Measurements from ENCODE around the gene CAMTA1. TPM values are rescaled to one million over a fixed set of nuclear protein-coding genes. Genes with fewer than 3 reads are reported as not detected.
"Not testable (repeated sequence)": the region's sequence is repeated elsewhere in the genome, so short reads cannot be mapped to it uniquely, and the experiment has no call there.

Gene CAMTA1
- polyA plus RNA-seq, 3 donors from 2014 or later = 52.7 to 89.0 (median 71.0) TPM

- Mint-ChIP-seq H3K4me1 (no peaks in the 10 kb centered on the region), H3K36me3 (no peaks in the 10 kb centered on the region), H3K4me3 (no peak overlapping the region), H3K27me3 (ENCODE audit: low read depth in 3 of 3) (peaks cover 0 to 3% (median 0%) of the 10 kb centered on the region in 3 donors), H3K9me3 (no peaks in the 10 kb centered on the region), H3K27ac (no peak overlapping the region)
- no peak for DNase-seq
Measured at GRCh38 chr1:7587773-7588456, 802.7 kb downstream of the CAMTA1 start.

DNA sequence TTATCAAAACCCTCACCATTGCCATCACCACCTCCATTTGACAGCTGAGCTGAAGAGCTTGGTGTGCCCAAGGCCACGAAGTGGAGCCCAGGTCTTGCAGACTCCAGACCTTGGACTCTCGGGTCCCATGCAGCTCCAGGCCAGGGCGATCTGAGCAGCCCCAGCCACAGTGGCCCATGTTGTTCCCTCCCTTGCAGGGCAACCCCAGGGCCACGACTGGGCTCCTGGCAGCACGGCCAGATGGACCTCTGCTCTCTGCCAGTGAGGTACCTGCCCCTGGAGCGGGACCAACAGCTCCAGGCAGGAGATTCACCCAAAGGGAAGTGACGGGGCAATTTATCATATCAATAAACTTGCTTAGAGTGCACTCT, 803.2 kb downstream of the CAMTA1 start:
- DNase-seq = no peak
- Mint-ChIP-seq H3K4me1 (no peaks in the 10 kb centered on the region), H3K27ac (no peak overlapping the region), H3K27me3 (ENCODE audit: low read depth in 3 of 3) (peaks cover 0 to 3% (median 0%) of the 10 kb centered on the region in 3 donors), H3K36me3 (no peaks in the 10 kb centered on the region), H3K4me3 (no peak overlapping the region), H3K9me3 (no peaks in the 10 kb centered on the region)

DNA sequence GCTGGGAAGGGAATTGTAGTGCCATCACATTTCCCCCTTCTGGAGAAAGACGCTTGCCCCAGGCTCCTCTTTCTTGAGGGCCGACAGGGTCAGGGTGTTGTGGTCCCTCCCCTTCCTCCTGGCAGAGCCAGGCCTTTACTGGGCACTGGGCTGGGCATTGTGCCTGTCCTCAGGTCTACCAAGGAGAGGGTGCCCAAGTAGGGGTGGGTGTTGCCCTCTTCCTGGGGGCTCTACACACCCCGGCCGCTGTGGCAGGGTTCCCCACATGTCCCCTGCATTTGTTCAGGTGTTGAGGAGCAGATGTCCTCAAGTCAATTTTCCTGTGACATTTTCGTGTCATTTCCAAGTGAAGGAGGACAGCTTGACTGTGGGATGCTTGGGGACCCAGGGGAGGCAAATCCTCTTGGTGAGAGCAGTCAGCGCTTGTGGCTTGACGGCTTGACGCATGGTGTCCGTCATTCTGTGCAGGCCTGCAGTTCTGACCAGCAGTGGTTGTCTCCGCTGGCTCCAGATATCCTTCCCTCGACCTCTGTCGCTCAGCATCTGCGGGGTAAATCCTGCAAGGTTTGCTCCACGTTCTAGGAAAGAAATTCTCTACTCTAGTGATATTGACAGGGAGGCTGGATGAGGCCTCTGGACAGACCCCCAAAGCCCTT, 804.0 kb downstream of the CAMTA1 start:
- Mint-ChIP-seq H3K4me3 (no peak overlapping the region), H3K27ac (no peak overlapping the region), H3K27me3 (ENCODE audit: low read depth in 3 of 3) (peaks cover 0 to 6% (median 0%) of the 10 kb centered on the region in 3 donors), H3K9me3 (no peaks in the 10 kb centered on the region), H3K4me1 (no peaks in the 10 kb centered on the region), H3K36me3 (no peaks in the 10 kb centered on the region)
- DNase-seq = no peak

DNA sequence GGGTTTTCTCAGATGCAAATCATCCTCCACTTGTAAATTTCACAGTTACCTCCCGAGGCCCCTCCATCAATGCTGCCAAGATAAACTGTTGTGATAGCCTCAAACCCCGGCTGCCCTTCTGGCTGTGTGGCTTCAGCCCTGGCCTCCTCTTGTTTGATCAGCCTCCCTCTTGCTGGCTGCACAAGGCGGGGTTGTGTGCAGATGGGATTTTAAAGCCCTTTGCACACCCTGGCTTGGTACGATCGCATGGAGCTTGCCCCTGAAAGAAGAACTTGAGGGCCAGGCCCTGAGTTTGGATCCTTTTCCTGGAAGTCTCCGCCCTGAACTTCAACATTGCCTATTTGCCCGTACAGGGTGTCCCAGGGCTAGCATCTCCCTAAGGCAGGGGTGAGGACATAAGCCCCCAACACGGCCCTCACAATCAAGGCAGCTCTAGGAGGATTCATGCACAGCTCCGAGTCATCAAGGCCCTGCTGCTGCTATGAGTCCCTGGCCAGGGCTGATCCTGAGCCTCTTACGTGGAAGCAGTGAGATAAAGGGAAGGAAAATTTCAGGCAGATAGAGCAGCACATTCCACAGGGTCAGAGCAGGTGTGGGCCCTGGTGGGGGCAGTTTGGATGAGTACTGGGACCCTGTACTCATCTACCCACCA, 804.6 kb downstream of the CAMTA1 start:
- Mint-ChIP-seq H3K36me3 (no peaks in the 10 kb centered on the region), H3K9me3 (no peaks in the 10 kb centered on the region), H3K4me1 (no peaks in the 10 kb centered on the region), H3K27me3 (ENCODE audit: low read depth in 3 of 3) (peaks cover 0 to 6% (median 0%) of the 10 kb centered on the region in 3 donors), H3K27ac (no peak overlapping the region), H3K4me3 (no peak overlapping the region)
- no peak for DNase-seq

DNA sequence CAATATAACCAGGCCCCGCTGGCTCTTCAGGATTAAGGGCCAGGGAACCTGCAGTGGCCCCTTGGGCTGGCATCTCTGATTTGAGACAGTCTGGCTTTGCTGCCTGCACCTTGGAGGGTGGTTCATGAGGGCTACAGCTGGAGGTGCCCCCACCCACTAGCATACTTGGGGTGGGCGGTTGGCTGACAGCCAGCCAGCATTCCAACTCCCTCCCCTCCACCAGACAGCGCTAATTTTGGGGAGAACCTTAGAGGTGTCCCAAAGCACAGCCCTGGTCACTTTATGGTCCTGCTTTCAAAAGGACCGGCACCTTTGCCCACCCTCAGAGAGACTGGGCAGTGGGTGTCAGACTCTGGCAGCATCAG, 805.2 kb downstream of the CAMTA1 start:
- Mint-ChIP-seq H3K27me3 (ENCODE audit: low read depth in 3 of 3) (peaks cover 0 to 5% (median 0%) of the 10 kb centered on the region in 3 donors), H3K4me3 (no peak overlapping the region), H3K36me3 (no peaks in the 10 kb centered on the region), H3K9me3 (no peaks in the 10 kb centered on the region), H3K27ac (no peak overlapping the region), H3K4me1 (no peaks in the 10 kb centered on the region)
- no peak for DNase-seq

GRCh38 chr1:7591565-7591964, 806.3 kb downstream of the CAMTA1 start:
- Mint-ChIP-seq H3K27ac (no peak overlapping the region), H3K27me3 (ENCODE audit: low read depth in 3 of 3) (peaks cover 0 to 4% (median 0%) of the 10 kb centered on the region in 3 donors), H3K36me3 (no peaks in the 10 kb centered on the region), H3K4me3 (no peak overlapping the region), H3K4me1 (no peaks in the 10 kb centered on the region), H3K9me3 (no peaks in the 10 kb centered on the region)
- no peak for DNase-seq

DNA sequence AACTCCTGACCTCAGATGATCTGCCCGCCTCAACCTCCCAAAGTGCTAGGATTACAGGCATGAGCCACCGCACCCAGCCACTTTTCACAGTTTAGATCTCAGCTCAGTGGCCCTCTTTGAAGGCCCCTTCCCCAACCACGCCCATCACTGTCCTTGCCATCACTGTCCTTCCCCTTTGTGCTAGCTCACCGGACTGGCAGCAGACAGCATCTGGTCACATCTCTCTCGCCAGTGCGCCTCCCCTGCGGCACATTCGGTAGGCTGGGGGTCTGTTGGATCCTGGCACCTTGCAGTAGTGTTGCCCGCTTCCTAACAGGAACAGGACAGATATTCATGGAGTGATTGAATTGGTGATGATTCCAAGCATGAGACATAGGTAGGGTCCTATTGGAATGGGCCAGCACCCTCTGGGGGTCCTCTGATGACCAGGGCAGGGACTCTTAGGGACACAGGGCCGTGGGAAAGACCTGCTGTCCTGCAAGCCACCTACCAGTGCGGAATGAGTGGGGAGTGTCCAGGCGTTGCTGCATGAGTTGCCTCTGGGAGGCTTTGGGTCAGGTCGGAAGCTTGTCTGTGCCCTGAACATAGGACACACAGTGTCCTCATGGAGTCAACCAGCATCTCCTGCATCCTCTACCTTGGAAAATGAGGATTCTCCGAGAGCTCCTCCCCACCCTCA, 807.0 kb downstream of the CAMTA1 start:
- Mint-ChIP-seq H3K4me1 (no peaks in the 10 kb centered on the region), H3K27me3 (ENCODE audit: low read depth in 3 of 3) (peaks cover 0 to 4% (median 0%) of the 10 kb centered on the region in 3 donors), H3K36me3 (no peaks in the 10 kb centered on the region), H3K9me3 (no peaks in the 10 kb centered on the region), H3K4me3 (no peak overlapping the region), H3K27ac (peak overlapping the region in 1 of 6 donors; percentile 14)
- DNase-seq = no peak

- Mint-ChIP-seq H3K27me3 (ENCODE audit: low read depth in 3 of 3) (peaks cover 0 to 4% (median 0%) of the 10 kb centered on the region in 3 donors), H3K9me3 (no peaks in the 10 kb centered on the region), H3K27ac (peak overlapping the region in 1 of 6 donors; percentile 2), H3K4me3 (no peak overlapping the region), H3K36me3 (no peaks in the 10 kb centered on the region), H3K4me1 (no peaks in the 10 kb centered on the region)
- no peak for DNase-seq
Measured at GRCh38 chr1:7594002-7594713, 808.9 kb downstream of the CAMTA1 start.

GRCh38 chr1:7594714-7595295, 809.6 kb downstream of the CAMTA1 start:
- H3K27me3 Mint-ChIP-seq (ENCODE audit: low read depth in 3 of 3) = peaks cover 0 to 4% (median 0%) of the 10 kb centered on the region in 3 donors
- DNase-seq = no peak
- H3K4me1 Mint-ChIP-seq = no peaks in the 10 kb centered on the region
- no peaks in the 10 kb centered on the region for H3K36me3 Mint-ChIP-seq
- no peaks in the 10 kb centered on the region for H3K9me3 Mint-ChIP-seq
- H3K27ac Mint-ChIP-seq = peak overlapping the region in 1 of 6 donors; percentile 2
- no peak overlapping the region for H3K4me3 Mint-ChIP-seq

DNA sequence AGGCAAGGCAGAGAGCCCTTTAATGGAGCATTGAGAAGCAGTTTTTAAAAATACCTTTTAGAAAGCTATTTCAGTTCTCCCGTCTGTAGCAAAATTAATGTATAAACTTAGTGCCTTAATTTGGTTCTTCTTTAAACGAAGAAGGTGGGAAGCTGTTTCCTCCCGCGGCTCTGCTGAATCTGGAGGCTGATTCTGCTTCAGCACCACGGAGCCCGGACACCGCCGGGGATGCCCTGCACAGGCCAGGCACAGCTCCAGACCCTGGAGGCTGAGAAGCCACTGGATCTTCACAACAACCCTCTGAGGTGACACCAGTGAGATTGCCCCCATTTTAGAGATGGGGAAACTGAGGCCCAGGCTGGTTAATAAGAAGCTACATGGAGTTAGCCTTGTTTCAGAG, 810.1 kb downstream of the CAMTA1 start:
- no peak overlapping the region for H3K4me3 Mint-ChIP-seq
- peaks cover 0 to 2% (median 0%) of the 10 kb centered on the region in 3 donors for H3K27me3 Mint-ChIP-seq (ENCODE audit: low read depth in 3 of 3)
- H3K4me1 Mint-ChIP-seq = no peaks in the 10 kb centered on the region
- H3K9me3 Mint-ChIP-seq = no peaks in the 10 kb centered on the region
- H3K36me3 Mint-ChIP-seq = no peaks in the 10 kb centered on the region
- no peak for DNase-seq
- no peak overlapping the region for H3K27ac Mint-ChIP-seq

DNA sequence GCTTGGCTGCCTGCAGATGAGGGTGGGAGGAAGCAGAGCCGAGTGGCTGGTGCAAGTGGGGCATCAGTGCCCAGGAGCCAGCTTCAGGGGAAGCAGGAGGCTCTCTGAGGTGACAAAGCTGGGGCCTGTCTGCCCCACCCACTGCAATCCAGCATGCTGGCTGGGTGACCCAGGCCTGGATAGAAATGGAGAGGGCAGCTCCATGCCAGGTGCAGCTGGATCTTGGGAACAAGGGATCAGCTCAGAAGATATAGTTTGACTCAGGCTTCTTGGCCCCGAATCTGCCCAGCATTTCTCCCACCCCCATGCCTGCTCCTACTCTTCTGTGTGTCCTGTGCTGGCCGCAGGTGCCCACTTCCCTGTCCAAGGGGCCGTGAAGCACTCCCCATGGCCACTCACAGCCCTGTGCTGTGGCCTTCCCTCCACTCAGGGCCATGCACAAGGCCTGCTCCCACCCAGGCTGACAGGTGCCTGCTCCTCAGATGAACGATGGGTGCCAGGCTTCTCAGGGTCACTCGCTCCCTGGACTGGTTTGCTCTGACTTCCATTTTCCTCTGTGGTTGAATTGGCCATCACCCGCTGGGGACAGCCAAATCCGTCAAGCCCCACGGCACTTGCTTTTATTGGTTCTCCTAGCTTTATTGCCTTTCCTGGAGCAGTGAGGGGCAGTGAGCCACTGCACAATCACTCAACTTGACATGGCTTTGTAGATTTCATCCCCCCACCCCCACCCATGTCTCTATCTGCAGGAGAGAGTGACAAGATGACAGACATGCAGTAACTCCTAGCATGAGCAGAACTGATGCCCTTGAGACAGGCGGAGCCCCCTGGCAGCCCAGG, 811.1 kb downstream of the CAMTA1 start:
- no peak for DNase-seq
- H3K4me1 Mint-ChIP-seq = no peaks in the 10 kb centered on the region
- H3K9me3 Mint-ChIP-seq = no peaks in the 10 kb centered on the region
- no peak overlapping the region for H3K4me3 Mint-ChIP-seq
- no peak overlapping the region for H3K27ac Mint-ChIP-seq
- peaks cover 0 to 2% (median 0%) of the 10 kb centered on the region in 3 donors for H3K27me3 Mint-ChIP-seq (ENCODE audit: low read depth in 3 of 3)
- H3K36me3 Mint-ChIP-seq = no peaks in the 10 kb centered on the region

- not testable (repeated sequence) for H3K4me3 Mint-ChIP-seq; H3K36me3 Mint-ChIP-seq; H3K4me1 Mint-ChIP-seq; H3K27ac Mint-ChIP-seq; DNase-seq; H3K9me3 Mint-ChIP-seq; H3K27me3 Mint-ChIP-seq (ENCODE audit: low read depth in 3 of 3)
Measured at GRCh38 chr1:7598058-7598457, 812.8 kb downstream of the CAMTA1 start.

DNA sequence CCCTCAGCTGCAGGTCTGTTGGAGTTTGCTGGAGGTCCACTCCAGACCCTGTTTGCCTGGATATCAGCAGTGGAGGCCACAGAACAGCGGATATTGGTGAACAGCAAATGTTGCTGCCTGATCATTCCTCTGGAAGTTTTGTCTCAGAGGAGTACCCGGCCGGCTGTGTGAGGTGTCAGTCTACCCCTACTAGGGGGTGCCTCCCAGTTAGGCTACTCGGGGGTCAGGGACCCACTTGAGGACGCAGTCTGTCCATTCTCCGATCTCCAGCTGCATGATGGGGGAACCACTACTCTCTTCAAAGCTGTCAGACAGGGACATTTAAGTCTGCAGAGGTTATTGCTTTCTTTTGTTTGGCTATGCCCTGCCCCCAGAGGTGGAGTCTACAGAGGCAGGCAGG, 819.7 kb downstream of the CAMTA1 start:
- not testable (repeated sequence) for DNase-seq; H3K27ac Mint-ChIP-seq; H3K9me3 Mint-ChIP-seq; H3K36me3 Mint-ChIP-seq; H3K4me1 Mint-ChIP-seq; H3K27me3 Mint-ChIP-seq (ENCODE audit: low read depth in 3 of 3); H3K4me3 Mint-ChIP-seq

All from immature natural killer cell (primary cell).